ENCODE results near the gene MYL3. TPM values are rescaled to one million over a fixed set of nuclear protein-coding genes. Genes with fewer than 3 reads are reported as not detected.

MYL3 gene
- polyA plus RNA-seq, 1 donor (not counting 4 experiments of a cell fraction or from before 2014, with no cell fraction given), result not detected

GRCh38 chr3:46888705-46889104 is 25.5 kb upstream of the MYL3 start:
- no peak overlapping the region for H2AFZ ChIP-seq (ENCODE audit: control insufficient read depth, low read length)
- no peaks in the 10 kb centered on the region for H3K79me2 ChIP-seq (ENCODE audit: control insufficient read depth, insufficient read depth, low read length)
- DNase-seq (ENCODE audit: low read depth, low spot score) (no peak), FAIRE-seq (no peak)
- no peaks in the 10 kb centered on the region for H3K36me3 ChIP-seq (ENCODE audit: control insufficient read depth in 2 of 2, extremely low read depth in 1 of 2, insufficient read depth in 2 of 2, low read length in 2 of 2)
- TF ChIP-seq, protein P1, sequence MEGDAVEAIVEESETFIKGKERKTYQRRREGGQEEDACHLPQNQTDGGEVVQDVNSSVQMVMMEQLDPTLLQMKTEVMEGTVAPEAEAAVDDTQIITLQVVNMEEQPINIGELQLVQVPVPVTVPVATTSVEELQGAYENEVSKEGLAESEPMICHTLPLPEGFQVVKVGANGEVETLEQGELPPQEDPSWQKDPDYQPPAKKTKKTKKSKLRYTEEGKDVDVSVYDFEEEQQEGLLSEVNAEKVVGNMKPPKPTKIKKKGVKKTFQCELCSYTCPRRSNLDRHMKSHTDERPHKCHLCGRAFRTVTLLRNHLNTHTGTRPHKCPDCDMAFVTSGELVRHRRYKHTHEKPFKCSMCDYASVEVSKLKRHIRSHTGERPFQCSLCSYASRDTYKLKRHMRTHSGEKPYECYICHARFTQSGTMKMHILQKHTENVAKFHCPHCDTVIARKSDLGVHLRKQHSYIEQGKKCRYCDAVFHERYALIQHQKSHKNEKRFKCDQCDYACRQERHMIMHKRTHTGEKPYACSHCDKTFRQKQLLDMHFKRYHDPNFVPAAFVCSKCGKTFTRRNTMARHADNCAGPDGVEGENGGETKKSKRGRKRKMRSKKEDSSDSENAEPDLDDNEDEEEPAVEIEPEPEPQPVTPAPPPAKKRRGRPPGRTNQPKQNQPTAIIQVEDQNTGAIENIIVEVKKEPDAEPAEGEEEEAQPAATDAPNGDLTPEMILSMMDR (optimal IDR thresholded peaks at IDR 0.05 in 1 of 3, IDR thresholded peaks at IDR 0.05 in 1 of 3, conservative IDR thresholded peaks at IDR 0.05 in 1 of 3; ENCODE audit: extremely low read depth in 1 of 3, insufficient read depth in 2 of 3, low read length in 3 of 3), result no peak
- no peak for TF ChIP-seq EZH2 (IDR thresholded peaks at IDR 0.05; ENCODE audit: low read length)
- H3K9me1 ChIP-seq (ENCODE audit: control insufficient read depth, extremely low read depth, insufficient read depth, low read length), result no peaks in the 10 kb centered on the region
- no peak overlapping the region for H3K27ac ChIP-seq (ENCODE audit: control insufficient read depth, insufficient read depth, low read length)
- H3K4me3 ChIP-seq (ENCODE audit: control insufficient read depth in 2 of 3, extremely low read depth in 1 of 3, insufficient read depth in 2 of 3, low read depth in 1 of 3, low read length in 3 of 3), result no peak overlapping the region
- no peak overlapping the region for H3K9ac ChIP-seq (ENCODE audit: control insufficient read depth, extremely low read depth, insufficient read depth, low read length)
- peaks cover 56% of the 10 kb centered on the region for H3K27me3 ChIP-seq (ENCODE audit: control insufficient read depth, extremely low read depth, insufficient read depth, low read length)
- no peak overlapping the region for H3K4me2 ChIP-seq (ENCODE audit: control insufficient read depth, extremely low read depth, insufficient read depth, low read depth, low read length)
- H3K4me1 ChIP-seq (ENCODE audit: control insufficient read depth, extremely low read depth, insufficient read depth, low read length), result peaks cover 5% of the 10 kb centered on the region
- no peaks in the 10 kb centered on the region for H3K9me3 ChIP-seq (ENCODE audit: control insufficient read depth, low read depth, low read length)
- dilution Hi-C loops (cut with MboI; ENCODE audit: extremely low pct_ligation_motif_present, low sequenced_read_pairs), result no loop called here
- no peaks in the 10 kb centered on the region for H4K20me1 ChIP-seq (ENCODE audit: control insufficient read depth, extremely low read depth, insufficient read depth, low read length)

DNA sequence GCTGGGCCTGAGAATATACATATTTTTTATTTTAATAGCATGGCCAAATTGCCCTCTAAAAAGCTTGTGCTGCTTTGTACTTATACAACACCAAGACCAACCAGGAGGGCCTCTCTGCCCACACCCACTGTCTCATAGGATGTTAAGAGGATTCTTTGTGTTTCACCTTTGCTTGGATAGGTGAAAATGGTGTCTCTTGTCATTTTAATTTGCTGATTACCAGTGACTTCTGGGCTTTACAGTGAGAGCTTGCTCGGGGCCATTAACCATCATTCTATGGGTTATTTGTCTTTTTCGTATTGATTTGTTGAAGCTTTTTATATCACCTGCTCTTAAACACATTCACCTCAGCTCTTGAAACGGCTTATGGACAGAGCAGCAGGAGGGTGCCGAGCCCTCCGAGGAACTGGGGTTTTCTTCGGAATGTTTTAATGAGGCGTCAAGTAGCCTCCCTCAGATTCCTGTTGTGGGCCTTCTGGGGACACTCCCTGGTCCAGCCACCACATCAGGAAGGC is 24.8 kb upstream of the MYL3 start:
- DNase-seq (ENCODE audit: low read depth, low spot score) (no peak), FAIRE-seq (no peak)
- Histone ChIP-seq H3K36me3 (ENCODE audit: control insufficient read depth in 2 of 2, extremely low read depth in 1 of 2, insufficient read depth in 2 of 2, low read length in 2 of 2) (no peaks in the 10 kb centered on the region), H3K79me2 (ENCODE audit: control insufficient read depth, insufficient read depth, low read length) (no peaks in the 10 kb centered on the region), H2AFZ (ENCODE audit: control insufficient read depth, low read length) (no peak overlapping the region), H3K9me3 (ENCODE audit: control insufficient read depth, low read depth, low read length) (no peaks in the 10 kb centered on the region), H3K4me2 (ENCODE audit: control insufficient read depth, extremely low read depth, insufficient read depth, low read depth, low read length) (no peak overlapping the region), H3K27me3 (ENCODE audit: control insufficient read depth, extremely low read depth, insufficient read depth, low read length) (peaks cover 54% of the 10 kb centered on the region), H3K27ac (ENCODE audit: control insufficient read depth, insufficient read depth, low read length) (no peak overlapping the region), H3K4me1 (ENCODE audit: control insufficient read depth, extremely low read depth, insufficient read depth, low read length) (peaks cover 5% of the 10 kb centered on the region), H3K9ac (ENCODE audit: control insufficient read depth, extremely low read depth, insufficient read depth, low read length) (no peak overlapping the region), H3K4me3 (ENCODE audit: control insufficient read depth in 2 of 3, extremely low read depth in 1 of 3, insufficient read depth in 2 of 3, low read depth in 1 of 3, low read length in 3 of 3) (no peak overlapping the region), H4K20me1 (ENCODE audit: control insufficient read depth, extremely low read depth, insufficient read depth, low read length) (no peaks in the 10 kb centered on the region), H3K9me1 (ENCODE audit: control insufficient read depth, extremely low read depth, insufficient read depth, low read length) (no peaks in the 10 kb centered on the region)
- dilution Hi-C loops (cut with MboI; ENCODE audit: extremely low pct_ligation_motif_present, low sequenced_read_pairs), result no loop called here
- no peak for TF ChIP-seq EZH2 (IDR thresholded peaks at IDR 0.05; ENCODE audit: low read length)
- TF ChIP-seq, protein P1 (optimal IDR thresholded peaks at IDR 0.05 in 1 of 3, IDR thresholded peaks at IDR 0.05 in 1 of 3, conservative IDR thresholded peaks at IDR 0.05 in 1 of 3; ENCODE audit: extremely low read depth in 1 of 3, insufficient read depth in 2 of 3, low read length in 3 of 3), result no peak
